ENCODE measurements around the gene DLG2. TPM values are rescaled to one million over a fixed set of nuclear protein-coding genes. Genes with fewer than 3 reads are reported as not detected.

Gene DLG2
- total RNA-seq, 1 donor from 2014 or later, result 1.8 TPM

DNA sequence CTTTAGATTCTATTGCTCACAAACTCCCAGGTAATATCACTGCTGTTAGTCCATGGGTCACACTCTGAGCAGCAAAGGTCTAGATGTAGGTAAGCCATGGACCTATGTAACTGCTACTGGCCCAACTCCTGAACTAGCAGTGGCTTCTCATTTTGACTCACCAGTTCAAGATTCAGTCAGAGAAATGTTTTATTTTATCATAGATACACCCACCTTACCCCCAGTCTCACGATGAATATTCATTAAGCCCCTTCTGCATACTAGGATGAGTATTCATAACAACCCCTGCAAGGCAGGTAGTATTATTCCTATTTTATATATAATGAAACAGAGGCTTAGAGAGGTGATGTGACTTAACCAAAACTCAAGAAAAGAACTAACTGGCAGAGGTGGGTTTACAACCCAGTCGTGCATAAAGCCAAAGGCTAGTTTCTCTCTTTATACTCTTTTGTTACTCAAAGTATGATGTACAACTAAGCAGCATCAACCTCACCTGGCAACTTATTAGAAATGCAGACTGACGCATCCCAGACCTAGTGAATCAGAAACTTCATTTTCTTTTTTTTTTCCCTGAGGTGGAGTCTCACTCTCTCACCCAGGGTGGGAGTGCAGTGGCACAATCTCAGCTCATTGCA is 1383.4 kb downstream of the DLG2 start:
- Histone ChIP-seq H3K4me1 (ENCODE audit: insufficient read depth, low read length) (no peaks in the 10 kb centered on the region), H3K27ac (ENCODE audit: low read depth, low read length) (no peak overlapping the region), H4K20me1 (ENCODE audit: insufficient read depth, low read length) (no peaks in the 10 kb centered on the region), H3K9ac (ENCODE audit: low read length) (no peak overlapping the region), H3K4me3 (ENCODE audit: insufficient read depth, low read depth, low read length) (no peak overlapping the region), H3K9me3 (ENCODE audit: insufficient read depth, low read depth, low read length) (no peaks in the 10 kb centered on the region), H3K36me3 (ENCODE audit: insufficient read depth, low read length) (no peaks in the 10 kb centered on the region), H3K27me3 (ENCODE audit: insufficient read depth, low read length) (no peaks in the 10 kb centered on the region), H3K79me2 (ENCODE audit: insufficient read depth, low read length) (no peaks in the 10 kb centered on the region), H2AFZ (ENCODE audit: low read depth, low read length) (no peak overlapping the region), H3K4me2 (ENCODE audit: low read length) (no peak overlapping the region)
- Mint-ChIP-seq H3K4me1 (ENCODE audit: low read depth, unreplicated experiment) (no peaks in the 10 kb centered on the region), H3K4me3 (ENCODE audit: unreplicated experiment) (no peak overlapping the region), H3K27me3 (ENCODE audit: low read depth, unreplicated experiment) (no peaks in the 10 kb centered on the region), H3K27ac (ENCODE audit: unreplicated experiment) (no peak overlapping the region), H3K9me3 (ENCODE audit: unreplicated experiment) (peaks cover 1% of the 10 kb centered on the region), H3K36me3 (ENCODE audit: low read depth, unreplicated experiment) (no peaks in the 10 kb centered on the region)
- TF ChIP-seq EZH2 (IDR thresholded peaks at IDR 0.05; ENCODE audit: insufficient read depth, low read length), result no peak
- TF ChIP-seq, protein P1, sequence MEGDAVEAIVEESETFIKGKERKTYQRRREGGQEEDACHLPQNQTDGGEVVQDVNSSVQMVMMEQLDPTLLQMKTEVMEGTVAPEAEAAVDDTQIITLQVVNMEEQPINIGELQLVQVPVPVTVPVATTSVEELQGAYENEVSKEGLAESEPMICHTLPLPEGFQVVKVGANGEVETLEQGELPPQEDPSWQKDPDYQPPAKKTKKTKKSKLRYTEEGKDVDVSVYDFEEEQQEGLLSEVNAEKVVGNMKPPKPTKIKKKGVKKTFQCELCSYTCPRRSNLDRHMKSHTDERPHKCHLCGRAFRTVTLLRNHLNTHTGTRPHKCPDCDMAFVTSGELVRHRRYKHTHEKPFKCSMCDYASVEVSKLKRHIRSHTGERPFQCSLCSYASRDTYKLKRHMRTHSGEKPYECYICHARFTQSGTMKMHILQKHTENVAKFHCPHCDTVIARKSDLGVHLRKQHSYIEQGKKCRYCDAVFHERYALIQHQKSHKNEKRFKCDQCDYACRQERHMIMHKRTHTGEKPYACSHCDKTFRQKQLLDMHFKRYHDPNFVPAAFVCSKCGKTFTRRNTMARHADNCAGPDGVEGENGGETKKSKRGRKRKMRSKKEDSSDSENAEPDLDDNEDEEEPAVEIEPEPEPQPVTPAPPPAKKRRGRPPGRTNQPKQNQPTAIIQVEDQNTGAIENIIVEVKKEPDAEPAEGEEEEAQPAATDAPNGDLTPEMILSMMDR (IDR thresholded peaks at IDR 0.05; ENCODE audit: insufficient read depth, low read depth, low read length), result no peak
- no peak for FAIRE-seq
- no peak for DNase-seq (ENCODE audit: low read depth)

DNA sequence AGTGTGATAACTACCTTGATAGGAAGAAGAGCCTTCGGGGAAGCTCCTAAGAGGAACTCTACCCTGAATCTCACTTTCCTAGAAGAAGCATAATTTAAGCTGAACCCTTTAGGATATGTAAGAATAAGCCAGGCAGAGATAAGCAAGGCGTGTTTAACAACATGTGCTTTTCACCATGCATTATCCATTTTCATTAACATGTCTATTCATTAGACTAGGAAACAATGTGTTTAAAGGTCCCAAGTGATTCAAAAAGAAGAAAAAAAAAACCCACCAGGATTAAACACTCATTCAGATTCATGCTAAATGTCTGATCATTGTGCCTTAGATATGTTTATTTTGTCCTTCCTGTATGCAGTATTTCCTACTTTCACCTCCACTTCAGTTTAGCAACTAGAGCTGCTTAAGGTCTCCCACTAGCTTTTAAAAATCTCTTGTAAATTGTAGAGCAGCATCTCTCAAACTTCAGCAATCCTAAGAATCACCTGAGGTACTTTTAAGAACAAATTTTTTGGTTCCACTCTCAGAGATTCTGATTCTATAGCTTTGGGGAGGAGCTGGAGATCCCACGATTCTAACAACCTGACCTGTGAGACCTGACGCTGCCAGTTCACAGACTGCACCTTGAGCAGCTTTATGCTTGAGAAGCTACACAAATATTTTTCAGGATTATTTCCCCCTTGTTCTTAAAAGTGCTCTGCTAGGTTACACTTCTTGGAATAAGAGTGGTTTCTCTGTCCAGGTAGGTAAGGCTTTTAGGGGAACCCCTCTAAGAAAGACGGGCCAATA is 1385.6 kb downstream of the DLG2 start:
- Histone ChIP-seq H3K27me3 (ENCODE audit: insufficient read depth, low read length) (no peaks in the 10 kb centered on the region), H4K20me1 (ENCODE audit: insufficient read depth, low read length) (no peaks in the 10 kb centered on the region), H3K4me2 (ENCODE audit: low read length) (no peak overlapping the region), H3K79me2 (ENCODE audit: insufficient read depth, low read length) (no peaks in the 10 kb centered on the region), H3K9ac (ENCODE audit: low read length) (no peak overlapping the region), H3K9me3 (ENCODE audit: insufficient read depth, low read depth, low read length) (no peaks in the 10 kb centered on the region), H3K4me3 (ENCODE audit: insufficient read depth, low read depth, low read length) (no peak overlapping the region), H3K36me3 (ENCODE audit: insufficient read depth, low read length) (no peaks in the 10 kb centered on the region), H2AFZ (ENCODE audit: low read depth, low read length) (no peak overlapping the region), H3K4me1 (ENCODE audit: insufficient read depth, low read length) (no peaks in the 10 kb centered on the region), H3K27ac (ENCODE audit: low read depth, low read length) (no peak overlapping the region)
- Mint-ChIP-seq H3K27me3 (ENCODE audit: low read depth, unreplicated experiment) (no peaks in the 10 kb centered on the region), H3K36me3 (ENCODE audit: low read depth, unreplicated experiment) (no peaks in the 10 kb centered on the region), H3K4me1 (ENCODE audit: low read depth, unreplicated experiment) (no peaks in the 10 kb centered on the region), H3K9me3 (ENCODE audit: unreplicated experiment) (no peaks in the 10 kb centered on the region), H3K4me3 (ENCODE audit: unreplicated experiment) (no peak overlapping the region), H3K27ac (ENCODE audit: unreplicated experiment) (no peak overlapping the region)
- DNase-seq (ENCODE audit: low read depth), result no peak
- no peak for FAIRE-seq
- TF ChIP-seq EZH2 (IDR thresholded peaks at IDR 0.05; ENCODE audit: insufficient read depth, low read length), result no peak
- TF ChIP-seq, protein P1 (IDR thresholded peaks at IDR 0.05; ENCODE audit: insufficient read depth, low read depth, low read length), result no peak

DNA sequence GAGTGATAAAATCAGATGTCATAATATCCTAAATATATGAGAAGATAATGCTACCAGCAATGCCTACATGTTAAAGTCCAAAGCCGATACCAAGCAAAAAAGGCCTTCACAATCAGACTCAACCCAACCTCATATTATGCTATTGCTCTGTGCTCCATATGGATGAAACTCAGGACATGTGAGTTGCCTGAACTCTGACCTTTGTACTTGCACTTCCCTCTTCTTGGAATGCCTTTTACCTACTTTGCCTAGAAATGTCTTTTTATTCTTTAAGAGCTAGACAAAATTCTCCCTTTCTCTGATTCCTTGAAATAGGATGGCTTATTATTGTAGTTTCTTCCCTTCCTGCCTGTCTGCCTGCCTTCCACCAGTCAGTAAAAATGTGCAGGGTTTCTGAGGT is 1386.3 kb downstream of the DLG2 start:
- Histone ChIP-seq H4K20me1 (ENCODE audit: insufficient read depth, low read length) (no peaks in the 10 kb centered on the region), H3K36me3 (ENCODE audit: insufficient read depth, low read length) (no peaks in the 10 kb centered on the region), H3K4me1 (ENCODE audit: insufficient read depth, low read length) (no peaks in the 10 kb centered on the region), H3K4me3 (ENCODE audit: insufficient read depth, low read depth, low read length) (no peak overlapping the region), H3K27me3 (ENCODE audit: insufficient read depth, low read length) (no peaks in the 10 kb centered on the region), H3K27ac (ENCODE audit: low read depth, low read length) (no peak overlapping the region), H3K9me3 (ENCODE audit: insufficient read depth, low read depth, low read length) (no peaks in the 10 kb centered on the region), H3K9ac (ENCODE audit: low read length) (no peak overlapping the region), H3K4me2 (ENCODE audit: low read length) (no peak overlapping the region), H3K79me2 (ENCODE audit: insufficient read depth, low read length) (no peaks in the 10 kb centered on the region), H2AFZ (ENCODE audit: low read depth, low read length) (no peak overlapping the region)
- no peak overlapping the region for H3K27ac Mint-ChIP-seq (ENCODE audit: unreplicated experiment)
- no peaks in the 10 kb centered on the region for H3K4me1 Mint-ChIP-seq (ENCODE audit: low read depth, unreplicated experiment)
- DNase-seq (ENCODE audit: low read depth), result no peak
- no peaks in the 10 kb centered on the region for H3K27me3 Mint-ChIP-seq (ENCODE audit: low read depth, unreplicated experiment)
- no peak for TF ChIP-seq EZH2 (IDR thresholded peaks at IDR 0.05; ENCODE audit: insufficient read depth, low read length)
- TF ChIP-seq, protein P1 (IDR thresholded peaks at IDR 0.05; ENCODE audit: insufficient read depth, low read depth, low read length), result no peak
- FAIRE-seq, result no peak
- H3K36me3 Mint-ChIP-seq (ENCODE audit: low read depth, unreplicated experiment), result no peaks in the 10 kb centered on the region
- H3K4me3 Mint-ChIP-seq (ENCODE audit: unreplicated experiment), result no peak overlapping the region
- H3K9me3 Mint-ChIP-seq (ENCODE audit: unreplicated experiment), result no peaks in the 10 kb centered on the region
